HG03108 (cell line): ENCODE data around the gene CPT2.

Source experiments
- ATAC-seq: cut with Tn5 transposase; IDR thresholded peaks from one replicate; pipeline ENCODE4 v1.9.1; 2021; ENCODE audit warnings: moderate library complexity; ENCODE audit not compliant: unreplicated experiment

CPT2 gene

DNA sequence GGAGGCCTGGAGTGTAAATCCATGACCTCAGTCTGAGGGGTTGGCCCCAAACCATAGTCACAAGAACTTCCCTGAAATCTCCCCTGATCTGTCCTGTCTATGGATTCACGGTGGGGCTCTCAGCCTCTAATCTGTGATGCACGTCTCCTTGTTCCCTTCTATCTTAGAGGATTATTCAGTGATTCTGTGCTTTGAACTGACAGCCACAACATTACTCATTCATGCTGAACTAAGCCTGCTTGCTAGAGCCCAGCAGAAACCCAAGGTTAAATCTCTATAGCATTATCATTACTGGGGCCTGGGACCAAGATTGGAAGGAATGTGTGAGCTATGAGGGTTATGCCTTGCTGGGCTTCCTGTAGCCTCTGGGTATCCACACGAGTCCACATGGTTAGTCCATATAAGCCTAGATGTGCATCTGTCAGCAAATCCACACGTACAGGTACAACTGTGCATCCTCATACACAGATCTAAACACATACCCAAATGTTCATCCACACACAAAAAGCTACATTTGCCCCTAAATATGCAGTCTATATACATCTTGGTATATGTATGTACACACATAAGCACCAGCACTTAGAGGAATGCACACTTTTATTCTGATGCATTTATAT is 64.1 kb downstream of the CPT2 start:
- no peak for ATAC-seq

DNA sequence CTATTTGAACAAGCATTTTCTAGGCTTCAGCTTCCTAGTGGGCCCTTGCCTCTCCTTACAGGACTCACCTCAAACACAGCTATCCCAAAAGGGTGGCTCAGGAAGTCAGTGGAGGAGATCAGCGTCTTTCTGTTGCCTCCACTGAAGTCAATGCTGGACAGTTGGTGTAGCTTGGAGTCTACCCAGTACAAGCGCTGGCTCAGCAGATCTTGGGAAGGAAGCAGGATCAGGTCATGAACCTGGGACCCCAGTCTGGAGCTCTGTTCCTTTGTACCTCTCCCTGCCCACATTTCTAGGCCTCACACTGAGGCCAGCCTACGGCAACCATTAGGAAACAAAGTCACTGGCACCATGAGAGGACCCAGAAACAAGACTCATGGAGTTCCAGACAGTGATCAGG is 65.4 kb downstream of the CPT2 start:
- ATAC-seq = no peak
